OCI-LY7 (cell line): ENCODE results near the gene IGF1R.

Experiments used
- EZH2phosphoT487 ChIP-seq: fragments of 200-600 bp; sonication (generic); IDR thresholded peaks from 2 replicates; pipeline ENCODE4 v1.6.1; 2018; ENCODE audit warnings: low read depth, borderline replicate concordance, mild to moderate bottlenecking, mixed run types, antibody characterized with exemption, low read length, moderate library complexity, mixed read lengths
- TF ChIP-seq, protein P1 (sequence below): fragments of 200-600 bp; sonication (generic); conservative IDR thresholded peaks from 2 replicates; pipeline ENCODE4 v1.5.1; 2014; ENCODE audit warnings: mild to moderate bottlenecking, antibody characterized with exemption, low read length, moderate library complexity, mixed read lengths

DNA sequence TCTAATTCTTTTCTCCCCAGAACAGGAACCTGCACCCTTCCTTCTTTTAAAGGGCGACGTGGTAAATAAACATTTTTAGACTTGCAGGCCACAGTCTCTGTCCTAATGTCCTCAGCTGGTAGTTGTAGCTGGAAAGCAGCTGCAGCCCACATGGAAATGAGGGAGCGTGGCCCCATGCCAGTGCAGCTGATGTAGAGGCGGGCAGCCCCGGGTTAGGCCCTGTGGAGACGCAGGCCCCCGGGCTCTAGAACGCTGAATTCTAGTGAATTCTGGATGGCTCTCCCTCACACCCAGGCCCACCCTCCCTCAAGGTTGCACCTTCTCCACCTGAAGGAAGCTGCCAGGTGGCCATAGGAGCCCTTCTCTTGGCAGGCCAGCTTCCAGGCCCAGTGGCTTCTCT is 307.0 kb downstream of the IGF1R start:
- TF ChIP-seq, protein P1, sequence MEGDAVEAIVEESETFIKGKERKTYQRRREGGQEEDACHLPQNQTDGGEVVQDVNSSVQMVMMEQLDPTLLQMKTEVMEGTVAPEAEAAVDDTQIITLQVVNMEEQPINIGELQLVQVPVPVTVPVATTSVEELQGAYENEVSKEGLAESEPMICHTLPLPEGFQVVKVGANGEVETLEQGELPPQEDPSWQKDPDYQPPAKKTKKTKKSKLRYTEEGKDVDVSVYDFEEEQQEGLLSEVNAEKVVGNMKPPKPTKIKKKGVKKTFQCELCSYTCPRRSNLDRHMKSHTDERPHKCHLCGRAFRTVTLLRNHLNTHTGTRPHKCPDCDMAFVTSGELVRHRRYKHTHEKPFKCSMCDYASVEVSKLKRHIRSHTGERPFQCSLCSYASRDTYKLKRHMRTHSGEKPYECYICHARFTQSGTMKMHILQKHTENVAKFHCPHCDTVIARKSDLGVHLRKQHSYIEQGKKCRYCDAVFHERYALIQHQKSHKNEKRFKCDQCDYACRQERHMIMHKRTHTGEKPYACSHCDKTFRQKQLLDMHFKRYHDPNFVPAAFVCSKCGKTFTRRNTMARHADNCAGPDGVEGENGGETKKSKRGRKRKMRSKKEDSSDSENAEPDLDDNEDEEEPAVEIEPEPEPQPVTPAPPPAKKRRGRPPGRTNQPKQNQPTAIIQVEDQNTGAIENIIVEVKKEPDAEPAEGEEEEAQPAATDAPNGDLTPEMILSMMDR, result no peak
- TF ChIP-seq EZH2phosphoT487, result no peak
